Endothelial cell of umbilical vein (primary cell): Measurements from ENCODE around the gene ACTR3.

Source experiments
- EZH2 ChIP-seq: IDR thresholded peaks from 2 replicates; pipeline ENCODE4 v1.6.1; 2012; ENCODE audit warnings: borderline replicate concordance, low read depth, mild to moderate bottlenecking, moderate library complexity, low read length, inconsistent platforms; ENCODE audit not compliant: severe bottlenecking
- GATA2 ChIP-seq: IDR thresholded peaks from 2 replicates; pipeline ENCODE4 v1.7.0; 2011; ENCODE audit warnings: low read depth, mild to moderate bottlenecking, moderate library complexity, mixed read lengths, low read length; ENCODE audit not compliant: insufficient read length, insufficient read depth
- JUN ChIP-seq: IDR thresholded peaks from 2 replicates; pipeline ENCODE4 v1.6.1; 2011; ENCODE audit warnings: borderline replicate concordance, low read depth; ENCODE audit not compliant: insufficient read length, insufficient read depth
- MYC ChIP-seq: IDR thresholded peaks from one replicate; pipeline ENCODE4 v1.6.1; 2011; ENCODE audit warnings: mild to moderate bottlenecking, low read depth, low read length
- POLR2A ChIP-seq: IDR thresholded peaks from 2 replicates; pipeline ENCODE4 v1.6.1; 2012; ENCODE audit warnings: low read depth, mild to moderate bottlenecking, control low read depth, low read length
- POLR2AphosphoS5 ChIP-seq: IDR thresholded peaks from 2 replicates; pipeline ENCODE4 v1.6.1; 2012; ENCODE audit warnings: low read depth, mild to moderate bottlenecking, control low read depth, low read length, moderate library complexity; ENCODE audit not compliant: insufficient read depth
- TF ChIP-seq, protein P1 (sequence below), 2 donors: IDR thresholded peaks; 1 replicate in 1 of 2; 2 replicates in 1 of 2; pipeline ENCODE4 v1.5.1; 2011; ENCODE audit warnings: low read length in 2 of 2, mild to moderate bottlenecking in 2 of 2, moderate library complexity in 2 of 2, control low read depth in 1 of 2, inconsistent platforms in 1 of 2, low read depth in 1 of 2; ENCODE audit not compliant: insufficient read depth in 1 of 2; ENCODE audit errors: extremely low read depth in 1 of 2

DNA sequence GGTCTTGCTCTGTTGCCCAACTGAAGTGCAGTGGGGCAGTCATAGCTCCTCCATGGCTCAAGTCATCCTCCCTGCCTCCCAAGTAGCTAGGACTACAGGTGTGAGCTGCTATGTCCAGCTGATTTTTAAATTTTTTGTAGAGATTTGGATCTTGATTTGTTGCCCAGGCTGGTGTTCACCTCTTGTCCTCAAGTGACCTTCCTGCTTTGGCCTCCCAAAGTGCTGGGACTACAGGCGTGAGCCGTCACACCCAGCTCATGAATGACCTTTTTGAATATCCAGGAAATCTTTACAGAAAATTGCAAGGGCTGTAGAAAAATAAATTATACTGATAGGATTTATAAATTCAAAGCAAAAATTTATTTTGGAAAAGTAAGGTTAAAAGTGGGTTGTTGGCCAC lies 17.4 kb downstream of the ACTR3 start:
- TF ChIP-seq, protein P1, sequence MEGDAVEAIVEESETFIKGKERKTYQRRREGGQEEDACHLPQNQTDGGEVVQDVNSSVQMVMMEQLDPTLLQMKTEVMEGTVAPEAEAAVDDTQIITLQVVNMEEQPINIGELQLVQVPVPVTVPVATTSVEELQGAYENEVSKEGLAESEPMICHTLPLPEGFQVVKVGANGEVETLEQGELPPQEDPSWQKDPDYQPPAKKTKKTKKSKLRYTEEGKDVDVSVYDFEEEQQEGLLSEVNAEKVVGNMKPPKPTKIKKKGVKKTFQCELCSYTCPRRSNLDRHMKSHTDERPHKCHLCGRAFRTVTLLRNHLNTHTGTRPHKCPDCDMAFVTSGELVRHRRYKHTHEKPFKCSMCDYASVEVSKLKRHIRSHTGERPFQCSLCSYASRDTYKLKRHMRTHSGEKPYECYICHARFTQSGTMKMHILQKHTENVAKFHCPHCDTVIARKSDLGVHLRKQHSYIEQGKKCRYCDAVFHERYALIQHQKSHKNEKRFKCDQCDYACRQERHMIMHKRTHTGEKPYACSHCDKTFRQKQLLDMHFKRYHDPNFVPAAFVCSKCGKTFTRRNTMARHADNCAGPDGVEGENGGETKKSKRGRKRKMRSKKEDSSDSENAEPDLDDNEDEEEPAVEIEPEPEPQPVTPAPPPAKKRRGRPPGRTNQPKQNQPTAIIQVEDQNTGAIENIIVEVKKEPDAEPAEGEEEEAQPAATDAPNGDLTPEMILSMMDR (IDR thresholded peaks at IDR 0.05; ENCODE audit: extremely low read depth in 1 of 2, insufficient read depth in 1 of 2, low read depth in 1 of 2, low read length in 2 of 2), result no peak
- TF ChIP-seq MYC, result no peak
- TF ChIP-seq POLR2AphosphoS5, result no peak
- TF ChIP-seq POLR2A, result no peak
- TF ChIP-seq JUN, result no peak
- TF ChIP-seq EZH2, result no peak
- no peak for TF ChIP-seq GATA2
